AG09309 (cell line): Measurements from ENCODE around the gene PIK3C2A.

Source experiments
- DNase-seq: peaks from one replicate; pipeline ENCODE4 v3.0.0-alpha.2; 2010; ENCODE audit warnings: low read depth
- H3K4me3 ChIP-seq: 2 replicates; pipeline ENCODE4 v1.5.1; 2011; ENCODE audit warnings: mild to moderate bottlenecking, low read depth, low read length, moderate library complexity; ENCODE audit not compliant: control insufficient read depth
- TF ChIP-seq, protein P1 (sequence below): IDR thresholded peaks from 2 replicates; pipeline ENCODE4 v1.5.1; 2011; ENCODE audit warnings: mild to moderate bottlenecking, low read depth, low read length, inconsistent platforms; ENCODE audit not compliant: insufficient read depth, control insufficient read depth; ENCODE audit errors: missing control alignments

Gene PIK3C2A

GRCh38 chr11:17186932-17187692 is 20.7 kb downstream of the PIK3C2A start:
- TF ChIP-seq, protein P1, sequence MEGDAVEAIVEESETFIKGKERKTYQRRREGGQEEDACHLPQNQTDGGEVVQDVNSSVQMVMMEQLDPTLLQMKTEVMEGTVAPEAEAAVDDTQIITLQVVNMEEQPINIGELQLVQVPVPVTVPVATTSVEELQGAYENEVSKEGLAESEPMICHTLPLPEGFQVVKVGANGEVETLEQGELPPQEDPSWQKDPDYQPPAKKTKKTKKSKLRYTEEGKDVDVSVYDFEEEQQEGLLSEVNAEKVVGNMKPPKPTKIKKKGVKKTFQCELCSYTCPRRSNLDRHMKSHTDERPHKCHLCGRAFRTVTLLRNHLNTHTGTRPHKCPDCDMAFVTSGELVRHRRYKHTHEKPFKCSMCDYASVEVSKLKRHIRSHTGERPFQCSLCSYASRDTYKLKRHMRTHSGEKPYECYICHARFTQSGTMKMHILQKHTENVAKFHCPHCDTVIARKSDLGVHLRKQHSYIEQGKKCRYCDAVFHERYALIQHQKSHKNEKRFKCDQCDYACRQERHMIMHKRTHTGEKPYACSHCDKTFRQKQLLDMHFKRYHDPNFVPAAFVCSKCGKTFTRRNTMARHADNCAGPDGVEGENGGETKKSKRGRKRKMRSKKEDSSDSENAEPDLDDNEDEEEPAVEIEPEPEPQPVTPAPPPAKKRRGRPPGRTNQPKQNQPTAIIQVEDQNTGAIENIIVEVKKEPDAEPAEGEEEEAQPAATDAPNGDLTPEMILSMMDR = no peak

GRCh38 chr11:17185938-17186337 is 21.8 kb downstream of the PIK3C2A start:
- H3K4me3 ChIP-seq = no peak overlapping the region
- TF ChIP-seq, protein P1 = no peak
- no peak for DNase-seq

More at GRCh38 chr11:17186932-17187692, 20.7 kb downstream of the PIK3C2A start:
- no peak overlapping the region for H3K4me3 ChIP-seq
- no peak for DNase-seq

DNA sequence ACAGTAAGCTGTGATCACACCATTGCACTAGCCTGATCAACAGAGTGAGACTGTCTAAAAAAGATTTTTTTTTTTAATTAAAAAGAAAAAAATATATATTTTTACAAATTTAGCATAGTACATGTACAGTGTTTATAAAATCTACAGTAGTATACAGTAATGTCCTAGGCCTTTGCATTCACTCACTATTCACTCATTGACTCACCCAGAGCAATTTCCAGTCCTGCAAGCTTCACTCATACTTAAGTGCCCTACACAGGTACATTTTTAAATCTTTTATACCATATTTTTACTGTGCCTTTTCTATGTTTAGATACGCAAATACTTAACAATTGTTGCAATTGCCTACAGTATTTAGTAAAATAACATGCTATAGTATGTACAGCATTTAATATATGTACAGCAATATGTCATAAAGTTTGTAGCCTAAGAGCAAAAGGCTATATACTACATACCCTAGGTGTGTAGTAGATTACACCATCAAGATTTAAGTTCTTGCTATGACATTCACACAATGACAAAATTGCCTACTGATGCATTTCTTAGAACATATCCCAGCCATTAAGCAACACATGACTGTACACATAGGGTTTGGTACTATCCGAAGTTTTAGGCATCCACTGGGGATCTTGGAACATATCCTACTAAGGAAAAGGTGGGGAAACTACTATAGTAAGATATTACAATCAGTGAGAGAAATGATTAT is 22.8 kb downstream of the PIK3C2A start:
- no peak overlapping the region for H3K4me3 ChIP-seq
- DNase-seq = no peak
- TF ChIP-seq, protein P1 = no peak

DNA sequence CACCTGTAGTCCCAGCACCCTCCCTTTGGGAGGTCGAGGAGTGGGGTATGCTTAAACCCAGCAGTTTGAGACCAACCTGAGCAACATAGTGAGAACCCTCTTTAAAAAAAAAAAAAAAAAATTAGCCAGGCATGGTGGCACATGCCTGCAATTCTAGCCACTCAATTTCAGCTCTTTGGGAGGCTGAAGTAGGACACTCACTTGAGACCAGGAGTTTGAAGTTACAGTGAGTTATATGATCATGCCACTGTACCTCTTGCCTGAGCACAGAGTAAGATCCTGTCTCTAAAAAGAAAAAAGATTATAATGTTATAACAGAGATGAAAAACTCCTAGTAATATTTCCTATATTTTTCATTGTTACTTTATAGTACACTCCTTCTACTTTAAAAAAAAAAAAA is 23.9 kb downstream of the PIK3C2A start:
- TF ChIP-seq, protein P1 = no peak
- DNase-seq = no peak
- H3K4me3 ChIP-seq = no peak overlapping the region

DNA sequence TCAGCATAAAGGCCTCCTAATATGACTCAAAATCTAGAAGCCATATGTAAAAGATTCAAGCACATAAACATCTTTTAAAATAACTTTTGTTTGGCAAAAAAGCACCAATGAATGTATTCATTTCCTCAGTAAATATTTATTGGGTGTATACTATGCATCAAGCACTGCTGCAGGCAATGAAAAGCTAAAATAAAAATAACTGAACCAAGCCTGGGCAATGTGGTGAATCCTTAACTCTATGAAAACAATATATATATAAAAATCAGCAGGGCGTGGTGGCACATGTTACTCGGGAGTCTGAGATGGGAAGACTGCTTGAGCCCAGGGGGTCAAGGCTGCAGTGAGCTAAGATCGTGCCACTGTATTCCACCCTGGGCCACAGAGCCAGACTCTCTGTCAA is 27.8 kb downstream of the PIK3C2A start:
- H3K4me3 ChIP-seq = no peak overlapping the region
- no peak for DNase-seq
- TF ChIP-seq, protein P1 = no peak

- no peak overlapping the region for H3K4me3 ChIP-seq
- no peak for DNase-seq
- TF ChIP-seq, protein P1 = no peak
Measured at GRCh38 chr11:17173332-17173731, 34.5 kb downstream of the PIK3C2A start.
